H1 (cell line): ENCODE measurements around the gene RNF111. TPM values are rescaled to one million over a fixed set of nuclear protein-coding genes. Genes with fewer than 3 reads are reported as not detected.

Experiments used
- CTCF ChIA-PET: fragments of 300-600 bp; sonication (Branson Sonifier 250); formaldehyde crosslinking; loops from one replicate; lab custom pipeline; 2021; ENCODE audit not compliant: partially characterized antibody; lab: Charles Lee
- POLR2A ChIA-PET: fragments of 300-600 bp; sonication (Branson Sonifier 250); formaldehyde crosslinking; loops from one replicate; lab custom pipeline; 2021; ENCODE audit warnings: inconsistent platforms; ENCODE audit not compliant: partially characterized antibody; lab: Charles Lee
- DNase-seq, 2 experiments: peaks; one replicate each; pipeline versions ENCODE4 v3.0.0 to v3.0.0-alpha.2; 2010 to 2022; ENCODE audit warnings: low spot score in 2 of 2, low read depth in 1 of 2, mixed read lengths in 1 of 2
- FAIRE-seq: peaks from 2 replicates; lab custom pipeline; 2011; peaks lifted over from hg19 to GRCh38; lab: Jason Lieb, UNC
- H2AFZ ChIP-seq: 2 replicates; pipeline ENCODE4 v1.8.1; 2012; ENCODE audit warnings: low read length, inconsistent platforms
- H2AK5ac ChIP-seq: 2 replicates; pipeline ENCODE4 v1.6.1; 2013; ENCODE audit warnings: low read depth, low read length
- H2BK120ac ChIP-seq: replicated peaks from 2 replicates; pipeline ENCODE3; 2013; ENCODE audit warnings: low read depth, low read length, inconsistent platforms
- H2BK12ac ChIP-seq: 2 replicates; pipeline ENCODE4 v1.6.1; 2013; ENCODE audit warnings: low read depth, low read length
- H2BK15ac ChIP-seq: 2 replicates; pipeline ENCODE4 v1.6.1; 2013; ENCODE audit warnings: low read length
- H2BK20ac ChIP-seq: 2 replicates; pipeline ENCODE4 v1.6.1; 2013; ENCODE audit warnings: low read length
- H2BK5ac ChIP-seq: 2 replicates; pipeline ENCODE4 v1.6.1; 2013; ENCODE audit warnings: low read depth, low read length
- H3K14ac ChIP-seq: 2 replicates; pipeline ENCODE4 v1.6.1; 2013; ENCODE audit warnings: inconsistent platforms; ENCODE audit not compliant: insufficient read length
- H3K18ac ChIP-seq: 2 replicates; pipeline ENCODE4 v1.6.1; 2013; ENCODE audit warnings: low read length; ENCODE audit errors: extremely low read depth
- H3K23ac ChIP-seq: 2 replicates; pipeline ENCODE4 v1.6.1; 2013; ENCODE audit warnings: inconsistent platforms; ENCODE audit not compliant: insufficient read length
- H3K23me2 ChIP-seq: 2 replicates; pipeline ENCODE4 v1.6.1; 2013; ENCODE audit warnings: low read depth, low read length
- H3K27ac ChIP-seq: 2 replicates; pipeline ENCODE4 v1.6.1; 2011; ENCODE audit warnings: low read depth, low read length, inconsistent platforms
- H3K27me3 ChIP-seq, 4 experiments: replicated peaks in 1 of 4; 1 replicate in 1 of 4; 2 replicates in 3 of 4; pipeline versions ENCODE4 v1.6.1 to v1.8.1; 2011 to 2013; ENCODE audit warnings: low read length in 3 of 4, mild to moderate bottlenecking in 3 of 4, inconsistent platforms in 2 of 4, mixed read lengths in 2 of 4, moderate library complexity in 1 of 4; ENCODE audit not compliant: control insufficient read depth in 3 of 4, insufficient read depth in 3 of 4; ENCODE audit errors: extremely low read depth in 1 of 4
- H3K36me3 ChIP-seq, 4 experiments: 2 replicates each; pipeline versions ENCODE4 v1.6.1 to v1.8.1; 2011 to 2013; ENCODE audit warnings: mild to moderate bottlenecking in 4 of 4, low read length in 3 of 4, moderate library complexity in 2 of 4, control low read depth in 1 of 4, inconsistent platforms in 1 of 4; ENCODE audit not compliant: insufficient read depth in 4 of 4, control insufficient read depth in 2 of 4
- H3K4ac ChIP-seq: replicated peaks from 2 replicates; pipeline ENCODE3; 2013; ENCODE audit warnings: low read length, low read depth, mixed read lengths, inconsistent platforms; ENCODE audit not compliant: insufficient read length
- H3K4me1 ChIP-seq, 4 experiments: replicated peaks in 1 of 4; 1 replicate in 1 of 4; 2 replicates in 3 of 4; pipeline versions ENCODE4 v1.6.1 to v1.8.1; 2011 to 2013; ENCODE audit warnings: low read length in 3 of 4, inconsistent platforms in 2 of 4, mixed read lengths in 1 of 4; ENCODE audit not compliant: insufficient read depth in 4 of 4, control insufficient read depth in 3 of 4
- H3K4me2 ChIP-seq, 2 experiments: 2 replicates each; pipeline versions ENCODE4 v1.6.1 to v1.8.1; 2011 to 2013; ENCODE audit warnings: low read depth in 2 of 2, low read length in 2 of 2, control low read depth in 1 of 2, inconsistent platforms in 1 of 2, mild to moderate bottlenecking in 1 of 2; ENCODE audit not compliant: insufficient read depth in 1 of 2
- H3K4me3 ChIP-seq, 4 experiments: fragments of 200-600, 300-600 bp in 1 of 4; sonication (generic), shearing (Covaris generic), sonication (Bioruptor Twin) in 1 of 4; 2 replicates each; pipeline versions ENCODE4 v1.5.1 to v1.8.1; 2011 to 2016; ENCODE audit warnings: low read length in 4 of 4, low read depth in 3 of 4, control low read depth in 2 of 4, inconsistent platforms in 2 of 4, mild to moderate bottlenecking in 2 of 4, mixed read lengths in 1 of 4, moderate library complexity in 1 of 4; ENCODE audit not compliant: insufficient read depth in 2 of 4; ENCODE audit errors: extremely low read depth in 1 of 4
- H3K56ac ChIP-seq: replicated peaks from 2 replicates; pipeline ENCODE3; 2013; ENCODE audit warnings: low read depth, mild to moderate bottlenecking, mixed read lengths, low read length, inconsistent platforms; ENCODE audit not compliant: insufficient read length
- H3K79me1 ChIP-seq: 2 replicates; pipeline ENCODE4 v1.6.1; 2013; ENCODE audit warnings: low read depth, low read length, control low read depth
- H3K79me2 ChIP-seq, 2 experiments: 2 replicates each; pipeline versions ENCODE4 v1.6.1 to v1.8.1; 2012 to 2013; ENCODE audit warnings: low read length in 2 of 2, mild to moderate bottlenecking in 2 of 2, inconsistent platforms in 1 of 2; ENCODE audit not compliant: insufficient read depth in 2 of 2, control insufficient read depth in 1 of 2
- H3K9ac ChIP-seq, 4 experiments: replicated peaks in 1 of 4; 1 replicate in 1 of 4; 2 replicates in 3 of 4; pipeline versions ENCODE4 v1.6.1 to v1.8.1; 2011 to 2013; ENCODE audit warnings: low read depth in 3 of 4, low read length in 3 of 4, control low read depth in 2 of 4, mild to moderate bottlenecking in 2 of 4, moderate library complexity in 2 of 4, inconsistent platforms in 1 of 4; ENCODE audit errors: extremely low read depth in 1 of 4
- H3K9me3 ChIP-seq, 2 experiments: 2 replicates each; pipeline versions ENCODE4 v1.6.1 to v1.8.1; 2012 to 2013; ENCODE audit warnings: mild to moderate bottlenecking in 2 of 2, moderate library complexity in 2 of 2, control low read depth in 1 of 2, inconsistent platforms in 1 of 2, low read depth in 1 of 2, low read length in 1 of 2, mixed read lengths in 1 of 2; ENCODE audit not compliant: insufficient read depth in 2 of 2
- H4K20me1 ChIP-seq, 2 experiments: replicated peaks in 1 of 2; 2 replicates each; pipeline versions ENCODE3 to v1.8.1; 2011 to 2013; ENCODE audit warnings: inconsistent platforms in 2 of 2, low read length in 2 of 2, mild to moderate bottlenecking in 1 of 2; ENCODE audit not compliant: insufficient read depth in 2 of 2, control insufficient read depth in 1 of 2
- H4K5ac ChIP-seq: 2 replicates; pipeline ENCODE4 v1.6.1; 2013; ENCODE audit warnings: low read length, low read depth, mixed read lengths, inconsistent platforms; ENCODE audit not compliant: insufficient read length
- H4K8ac ChIP-seq: 2 replicates; pipeline ENCODE4 v1.8.0; 2013; ENCODE audit warnings: mild to moderate bottlenecking, moderate library complexity, low read length, inconsistent platforms; ENCODE audit not compliant: insufficient read depth; ENCODE audit errors: extremely low read depth
- H4K91ac ChIP-seq: replicated peaks from 2 replicates; pipeline ENCODE3; 2013; ENCODE audit warnings: low read length, mixed read lengths, inconsistent platforms; ENCODE audit not compliant: insufficient read length
- CHD1 ChIP-seq: IDR thresholded peaks from 2 replicates; pipeline ENCODE4 v1.6.1; 2012; ENCODE audit warnings: low read depth, low read length, improper control_type of control experiment
- GTF2F1 ChIP-seq: IDR thresholded peaks from 2 replicates; pipeline ENCODE4 v1.6.1; 2012; ENCODE audit warnings: low read depth, low read length, improper control_type of control experiment, borderline replicate concordance
- HDAC2 ChIP-seq, 2 experiments: fragments of 300-600 bp in 1 of 2; sonication (generic) in 1 of 2; IDR thresholded peaks; 2 replicates each; pipeline ENCODE4 v1.6.1; 2011 to 2012; ENCODE audit warnings: low read depth in 2 of 2, low read length in 2 of 2, mild to moderate bottlenecking in 2 of 2, moderate library complexity in 2 of 2, borderline replicate concordance in 1 of 2, inconsistent platforms in 1 of 2
- RFX5 ChIP-seq: IDR thresholded peaks from 2 replicates; pipeline ENCODE4 v1.6.1; 2011; ENCODE audit warnings: low read depth, low read length, improper control_type of control experiment, borderline replicate concordance
- SP1 ChIP-seq: IDR thresholded peaks from 2 replicates; pipeline ENCODE4 v1.6.1; 2011; ENCODE audit warnings: low read depth, low read length
- WGBS, 2 experiments: shearing (Covaris generic) in 1 of 2; methylation state at CpG; one replicate each; pipeline versions ENCODE4 v1.1.6 to v1.1.7; 2013 to 2015; ENCODE audit warnings: low lambda C conversion rate in 2 of 2, mixed read lengths in 2 of 2, inconsistent platforms in 1 of 2, low coverage in 1 of 2, missing lambda C conversion rate in 1 of 2; ENCODE audit not compliant: insufficient replicate concordance in 2 of 2, insufficient coverage in 1 of 2, insufficient read length in 1 of 2; ENCODE audit errors: extremely low coverage in 1 of 2, missing lambda C conversion rate in 1 of 2; 5-methylcytosine and 5-hydroxymethylcytosine counted together
- polyA plus RNA-seq, 7 experiments: library from polyadenylated mRNA; depleted of rRNA in 3 of 7; stranded (reverse) in 5 of 7; unstranded in 2 of 7; fragments of >200 nt in 5 of 7; fragments of 200-250 nt in 2 of 7; gene quantifications; 1 replicate in 5 of 7; 2 replicates in 1 of 7; 4 replicates in 1 of 7; pipeline versions ENCODE4 v1.2.1 to v1.2.3, GENCODE V29; 2011 to 2013; ENCODE audit warnings: missing spikeins in 2 of 7, mixed read lengths in 2 of 7
- total RNA-seq: library from RNA; stranded (reverse); fragmentation: NEBNext Ultra II Directional; extraction: Animal tissue kit (Norgen Biotek cat#: 25700); gene quantifications from 2 replicates; pipeline ENCODE4 v1.2.1, GENCODE V29; 2021
- TF ChIP-seq, protein P1 (sequence below), 3 experiments: IDR thresholded peaks; 1 replicate in 2 of 3; 2 replicates in 1 of 3; pipeline versions ENCODE4 v1.5.1 to v1.6.1; 2011; ENCODE audit warnings: low read length in 3 of 3, mild to moderate bottlenecking in 3 of 3, inconsistent platforms in 2 of 3, low read depth in 1 of 3, moderate library complexity in 1 of 3; ENCODE audit not compliant: insufficient read depth in 1 of 3; ENCODE audit errors: control extremely low read depth in 1 of 3

RNF111 gene
- total and polyA plus RNA-seq, 2 of the 8 experiments (the other 6 are each of a cell fraction or from before 2014, with no cell fraction given), result 18.5 to 26.6 TPM

DNA sequence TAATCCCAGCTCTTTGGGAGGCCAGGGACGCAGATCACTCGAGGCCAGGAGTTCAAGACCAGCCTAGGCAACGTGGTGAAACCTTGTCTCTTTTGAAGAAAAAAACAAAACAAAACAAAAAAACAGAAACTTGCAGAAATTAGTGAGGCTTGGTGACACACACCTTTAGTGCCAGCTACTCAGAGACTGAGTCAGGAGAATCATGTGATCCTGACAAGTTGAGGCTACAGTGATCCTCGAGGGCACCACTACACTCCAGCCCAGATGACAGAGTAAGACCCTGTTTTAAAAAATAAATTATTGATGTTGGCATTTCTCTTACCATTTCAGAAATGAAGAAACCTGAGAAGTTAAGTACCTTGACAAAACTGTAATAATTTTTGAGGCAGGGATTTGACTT is 72.9 kb downstream of the RNF111 start:
- no peaks in the 10 kb centered on the region for H4K20me1 ChIP-seq
- WGBS, 2 experiments, result 95% methylated on average over 4 of the region's 4 CpGs; no CpG with 5 or more reads in 1 of the 2 experiments
- H3K27me3 ChIP-seq, result no peaks in the 10 kb centered on the region
- H2BK5ac ChIP-seq, result no peak overlapping the region
- no peak overlapping the region for H2AK5ac ChIP-seq
- no peak for FAIRE-seq
- no peaks in the 10 kb centered on the region for H3K79me1 ChIP-seq
- DNase-seq, result no peak
- peaks cover 0 to 48% (median 19%) of the 10 kb centered on the region in 4 experiments; a peak in 6 of 8 replicates for H3K36me3 ChIP-seq
- no peak overlapping the region for H3K23ac ChIP-seq
- no peak overlapping the region for H3K14ac ChIP-seq
- no peak overlapping the region for H4K91ac ChIP-seq
- H3K4me2 ChIP-seq, result no peak overlapping the region
- TF ChIP-seq HDAC2 (IDR thresholded peaks at IDR 0.05; ENCODE audit: borderline replicate concordance in 1 of 2, low read depth in 2 of 2, low read length in 2 of 2), result no peak
- TF ChIP-seq RFX5, result no peak
- TF ChIP-seq, protein P1, sequence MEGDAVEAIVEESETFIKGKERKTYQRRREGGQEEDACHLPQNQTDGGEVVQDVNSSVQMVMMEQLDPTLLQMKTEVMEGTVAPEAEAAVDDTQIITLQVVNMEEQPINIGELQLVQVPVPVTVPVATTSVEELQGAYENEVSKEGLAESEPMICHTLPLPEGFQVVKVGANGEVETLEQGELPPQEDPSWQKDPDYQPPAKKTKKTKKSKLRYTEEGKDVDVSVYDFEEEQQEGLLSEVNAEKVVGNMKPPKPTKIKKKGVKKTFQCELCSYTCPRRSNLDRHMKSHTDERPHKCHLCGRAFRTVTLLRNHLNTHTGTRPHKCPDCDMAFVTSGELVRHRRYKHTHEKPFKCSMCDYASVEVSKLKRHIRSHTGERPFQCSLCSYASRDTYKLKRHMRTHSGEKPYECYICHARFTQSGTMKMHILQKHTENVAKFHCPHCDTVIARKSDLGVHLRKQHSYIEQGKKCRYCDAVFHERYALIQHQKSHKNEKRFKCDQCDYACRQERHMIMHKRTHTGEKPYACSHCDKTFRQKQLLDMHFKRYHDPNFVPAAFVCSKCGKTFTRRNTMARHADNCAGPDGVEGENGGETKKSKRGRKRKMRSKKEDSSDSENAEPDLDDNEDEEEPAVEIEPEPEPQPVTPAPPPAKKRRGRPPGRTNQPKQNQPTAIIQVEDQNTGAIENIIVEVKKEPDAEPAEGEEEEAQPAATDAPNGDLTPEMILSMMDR (IDR thresholded peaks at IDR 0.05; ENCODE audit: control extremely low read depth in 1 of 3, insufficient read depth in 1 of 3, low read depth in 1 of 3, low read length in 3 of 3), result no peak
- no peak for TF ChIP-seq GTF2F1
- no peak for TF ChIP-seq CHD1
- no peak for TF ChIP-seq SP1
- TF ChIP-seq, all 59 proteins: peak for 0
- Histone ChIP-seq H3K4ac (no peak overlapping the region), H3K27ac (no peak overlapping the region), H2BK120ac (no peak overlapping the region), H3K9ac (no peak overlapping the region), H2BK20ac (no peak overlapping the region), H4K5ac (no peak overlapping the region), H3K4me3 (no peak overlapping the region), H2AFZ (no peak overlapping the region), H3K9me3 (no peaks in the 10 kb centered on the region), H2BK15ac (no peak overlapping the region), H3K18ac (no peak overlapping the region), H2BK12ac (no peak overlapping the region), H3K4me1 (0 out of 7 replicates have a peak, but pooled peaks cover 0 to 2% (median 0%) of the 10 kb centered on the region in 4 experiments), H3K56ac (no peak overlapping the region), H3K79me2 (no peaks in the 10 kb centered on the region), H4K8ac (no peak overlapping the region), H3K23me2 (no peaks in the 10 kb centered on the region)
- CTCF ChIA-PET, result interaction anchor here (0.7 to 1.1 kb wide), 3 partner anchors 81 to 1097 kb away, joined by 3 to 4 read pairs (median 3); no protein-coding TSS in a partner anchor
- POLR2A ChIA-PET, result no interaction called here
